ENCODE results near the gene TSPYL2. TPM values are rescaled to one million over a fixed set of nuclear protein-coding genes. Genes with fewer than 3 reads are reported as not detected.
A peak's percentile ranks its signal among the peaks of the same experiment; 100 is the strongest.

TSPYL2 gene
- total and polyA plus RNA-seq, 2 of the 8 experiments (the other 6 are each of a cell fraction or from before 2014, with no cell fraction given): 13.4 to 13.7 TPM

DNA sequence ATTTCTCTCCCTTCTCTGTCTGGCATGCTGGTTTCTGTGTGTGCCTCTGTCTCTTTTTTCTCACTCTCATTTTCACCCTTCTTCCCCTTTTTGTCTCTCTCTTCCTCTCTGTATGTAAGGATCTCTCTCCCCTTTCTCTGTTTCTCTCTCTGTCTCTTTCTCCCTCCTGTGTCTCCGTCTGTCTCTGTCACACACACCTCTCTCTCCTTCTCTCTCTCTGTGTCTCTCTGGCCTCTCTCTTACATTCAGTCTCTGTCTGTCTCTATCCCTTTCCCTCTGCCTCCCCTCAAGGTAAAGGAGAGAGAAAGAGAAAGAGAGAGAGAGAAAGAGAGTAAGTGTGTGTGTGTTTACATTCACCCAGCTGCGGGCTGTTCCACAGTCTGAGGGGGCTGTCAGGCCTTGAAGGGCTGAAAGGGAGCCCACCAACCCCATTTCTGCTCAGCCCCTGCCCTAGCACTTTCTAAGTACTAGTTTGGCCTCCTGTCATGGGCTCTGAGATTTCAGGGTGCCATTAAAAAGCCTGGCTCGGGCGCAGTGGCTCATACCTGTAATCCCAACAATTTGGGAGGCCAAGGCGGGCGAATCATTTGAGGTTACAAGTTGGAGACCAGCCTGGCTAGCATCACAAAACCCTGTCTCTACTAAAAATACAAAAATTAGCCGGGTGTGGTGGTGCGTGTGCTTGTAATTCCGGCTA, 9.6 kb upstream of the TSPYL2 start:
- no peaks in the 10 kb centered on the region for H3K79me2 ChIP-seq (ENCODE audit: control insufficient read depth in 1 of 2, insufficient read depth in 2 of 2, low read length in 2 of 2)
- no peak overlapping the region for H2BK12ac ChIP-seq (ENCODE audit: low read depth, low read length)
- H4K5ac ChIP-seq (ENCODE audit: insufficient read length, low read depth, low read length): no peak overlapping the region
- H3K79me1 ChIP-seq (ENCODE audit: low read depth, low read length): no peaks in the 10 kb centered on the region
- H3K27ac ChIP-seq (ENCODE audit: low read depth, low read length): no peak overlapping the region
- no peaks in the 10 kb centered on the region for H3K27me3 ChIP-seq (replicated peaks in 1 of 4; ENCODE audit: control insufficient read depth in 3 of 4, extremely low read depth in 1 of 4, insufficient read depth in 3 of 4, low read length in 3 of 4)
- no peak overlapping the region for H3K9ac ChIP-seq (replicated peaks in 1 of 4; ENCODE audit: extremely low read depth in 1 of 4, low read depth in 3 of 4, low read length in 3 of 4)
- no peak overlapping the region for H2BK20ac ChIP-seq (ENCODE audit: low read length)
- no peaks in the 10 kb centered on the region for H3K36me3 ChIP-seq (ENCODE audit: control insufficient read depth in 2 of 4, insufficient read depth in 4 of 4, low read length in 3 of 4)
- no peak overlapping the region for H3K23ac ChIP-seq (ENCODE audit: insufficient read length)
- peaks cover 0 to 5% (median 1%) of the 10 kb centered on the region in 4 experiments; a peak in 2 of 7 replicates for H3K4me1 ChIP-seq (replicated peaks in 1 of 4; ENCODE audit: control insufficient read depth in 3 of 4, insufficient read depth in 4 of 4, low read length in 3 of 4)
- no peak overlapping the region for H2BK15ac ChIP-seq (ENCODE audit: low read length)
- peaks cover 3% of the 10 kb centered on the region; the same call in 1 of the 2 replicates for H3K23me2 ChIP-seq (ENCODE audit: low read depth, low read length)
- H2BK5ac ChIP-seq (ENCODE audit: low read depth, low read length): no peak overlapping the region
- no peak overlapping the region for H3K18ac ChIP-seq (ENCODE audit: extremely low read depth, low read length)
- ChIA-PET CTCF (ENCODE audit: partially characterized antibody) (interaction anchor here (0.7 to 1.6 kb wide), 10 partner anchors 14 to 1578 kb away, joined by 3 to 7 read pairs (median 3); no protein-coding TSS in a partner anchor), POLR2A (ENCODE audit: partially characterized antibody) (interaction anchor here (0.8 to 2.0 kb wide), 2 partner anchors 10 to 17 kb away, joined by 3 to 12 read pairs; partner anchors contain the start of gene TSPYL2)
- H4K91ac ChIP-seq (replicated peaks; ENCODE audit: insufficient read length, low read length): no peak overlapping the region
- H3K56ac ChIP-seq (replicated peaks; ENCODE audit: insufficient read length, low read depth, low read length): no peak overlapping the region
- no peak for DNase-seq (ENCODE audit: low read depth in 1 of 2, low spot score in 2 of 2)
- no peak overlapping the region for H3K14ac ChIP-seq (ENCODE audit: insufficient read length)
- no peak overlapping the region for H2AK5ac ChIP-seq (ENCODE audit: low read depth, low read length)
- peak overlapping the region; percentile 51 to 87; a peak in 2 of 4 replicates for H3K4me2 ChIP-seq (ENCODE audit: insufficient read depth in 1 of 2, low read depth in 2 of 2, low read length in 2 of 2)
- H3K4me3 ChIP-seq (ENCODE audit: extremely low read depth in 1 of 4, insufficient read depth in 2 of 4, low read depth in 3 of 4, low read length in 4 of 4): peak overlapping the region in 1 of 4 experiments; percentile 55; a peak in 2 of 8 replicates
- H3K9me3 ChIP-seq (ENCODE audit: insufficient read depth in 2 of 2, low read depth in 1 of 2, low read length in 1 of 2): no peaks in the 10 kb centered on the region
- H2BK120ac ChIP-seq (replicated peaks; ENCODE audit: low read depth, low read length): no peak overlapping the region
- FAIRE-seq: no peak
- no peak overlapping the region for H2AFZ ChIP-seq (ENCODE audit: low read length)
- no peak overlapping the region for H3K4ac ChIP-seq (replicated peaks; ENCODE audit: insufficient read length, low read depth, low read length)
- no peak overlapping the region for H4K8ac ChIP-seq (ENCODE audit: extremely low read depth, insufficient read depth, low read length)
- WGBS, 2 experiments (ENCODE audit: extremely low coverage in 1 of 2, insufficient coverage in 1 of 2, insufficient read length in 1 of 2, insufficient replicate concordance in 2 of 2, low coverage in 1 of 2, low lambda C conversion rate in 2 of 2, missing lambda C conversion rate in 1 of 2): 67% methylated on average over 5 of the region's 9 CpGs; no CpG with 5 or more reads in 1 of the 2 experiments
- H4K20me1 ChIP-seq (replicated peaks in 1 of 2; ENCODE audit: control insufficient read depth in 1 of 2, insufficient read depth in 2 of 2, low read length in 2 of 2): no peaks in the 10 kb centered on the region
- TF ChIP-seq BCL11A (IDR thresholded peaks at IDR 0.05; ENCODE audit: low read depth in 2 of 2, low read length in 2 of 2): no peak
- no peak for TF ChIP-seq RNF2 (IDR thresholded peaks at IDR 0.05; ENCODE audit: borderline replicate concordance, low read depth, low read length, missing control alignments, poor library complexity, severe bottlenecking)
- no peak for TF ChIP-seq TEAD4 (IDR thresholded peaks at IDR 0.05; ENCODE audit: low read depth, low read length)
- TF ChIP-seq ATF2 (IDR thresholded peaks at IDR 0.05; ENCODE audit: low read length): no peak
- no peak for TF ChIP-seq KDM5A (IDR thresholded peaks at IDR 0.05; ENCODE audit: low read length)
- no peak for TF ChIP-seq EZH2 (IDR thresholded peaks at IDR 0.05; ENCODE audit: low read depth, low read length, severe bottlenecking)
- TF ChIP-seq CTCF (IDR thresholded peaks at IDR 0.05; ENCODE audit: control extremely low read depth in 1 of 3, insufficient read depth in 1 of 3, low read depth in 1 of 3, low read length in 3 of 3): no peak
